Neuronal stem cell (in vitro differentiated cells): Measurements from ENCODE around the gene SLC25A40.
"Not testable (repeated sequence)": the region's sequence is repeated elsewhere in the genome, so short reads cannot be mapped to it uniquely, and the experiment has no call there.

Source experiments
- DNase-seq: peaks from one replicate; pipeline ENCODE4 v3.0.0-alpha.2; 2013; ENCODE audit warnings: low spot score
- H2AFZ ChIP-seq: one replicate; pipeline ENCODE4 v1.6.1; 2013; ENCODE audit warnings: mild to moderate bottlenecking, low read length, inconsistent platforms
- H2AK5ac ChIP-seq: 2 replicates; pipeline ENCODE4 v1.6.1; 2013; ENCODE audit warnings: low read depth, mild to moderate bottlenecking, inconsistent platforms, low read length, moderate library complexity, mixed read lengths
- H2BK120ac ChIP-seq: 2 replicates; pipeline ENCODE4 v1.6.1; 2013; ENCODE audit warnings: low read depth, mild to moderate bottlenecking, inconsistent platforms, low read length, moderate library complexity, mixed read lengths
- H2BK12ac ChIP-seq: one replicate; pipeline ENCODE4 v1.6.1; 2013; ENCODE audit warnings: low read length, inconsistent platforms
- H2BK15ac ChIP-seq: 2 replicates; pipeline ENCODE4 v1.6.1; 2013; ENCODE audit warnings: mild to moderate bottlenecking, low read length, inconsistent platforms, mixed read lengths
- H2BK5ac ChIP-seq: one replicate; pipeline ENCODE4 v1.6.1; 2013; ENCODE audit warnings: inconsistent platforms, mild to moderate bottlenecking, low read length, moderate library complexity
- H3K14ac ChIP-seq: one replicate; pipeline ENCODE4 v1.6.1; 2013; ENCODE audit warnings: low read length, inconsistent platforms
- H3K18ac ChIP-seq: 2 replicates; pipeline ENCODE4 v1.6.1; 2013; ENCODE audit warnings: low read length, inconsistent platforms
- H3K23ac ChIP-seq: 2 replicates; pipeline ENCODE4 v1.6.1; 2013; ENCODE audit warnings: low read depth, mild to moderate bottlenecking, mixed read lengths, low read length, inconsistent platforms; ENCODE audit not compliant: poor library complexity
- H3K27ac ChIP-seq: replicated peaks from 3 replicates; pipeline ENCODE4 v1.5.1; 2013; ENCODE audit warnings: low read length, inconsistent platforms
- H3K27me3 ChIP-seq, 3 experiments: 2 replicates each; pipeline ENCODE4 v1.6.1; 2013; ENCODE audit warnings: low read length in 3 of 3, mild to moderate bottlenecking in 2 of 3, inconsistent platforms in 1 of 3, low read depth in 1 of 3, mixed read lengths in 1 of 3, moderate library complexity in 1 of 3; ENCODE audit not compliant: control insufficient read depth in 3 of 3, insufficient read depth in 3 of 3
- H3K36me3 ChIP-seq, 2 donors: replicated peaks in 1 of 2; 2 replicates each; pipeline ENCODE4 v1.6.1; 2013; ENCODE audit warnings: low read length in 2 of 2; ENCODE audit not compliant: control insufficient read depth in 2 of 2, insufficient read depth in 2 of 2
- H3K4ac ChIP-seq: 2 replicates; pipeline ENCODE4 v1.6.1; 2013; ENCODE audit warnings: inconsistent platforms, mild to moderate bottlenecking, low read length, moderate library complexity
- H3K4me1 ChIP-seq, 2 donors: 1 replicate in 1 of 2; 2 replicates in 1 of 2; pipeline ENCODE4 v1.6.1; 2013; ENCODE audit warnings: low read length in 2 of 2, low read depth in 1 of 2; ENCODE audit not compliant: control insufficient read depth in 2 of 2, insufficient read depth in 1 of 2
- H3K4me2 ChIP-seq: one replicate; pipeline ENCODE4 v1.6.1; 2013; ENCODE audit warnings: mild to moderate bottlenecking, low read length, inconsistent platforms; ENCODE audit not compliant: insufficient read depth, poor library complexity, severe bottlenecking
- H3K4me3 ChIP-seq, 2 donors: 2 replicates each; pipeline ENCODE4 v1.5.1; 2013; ENCODE audit warnings: low read length in 2 of 2, mild to moderate bottlenecking in 2 of 2, inconsistent platforms in 1 of 2, moderate library complexity in 1 of 2
- H3K79me1 ChIP-seq: one replicate; pipeline ENCODE4 v1.6.1; 2013; ENCODE audit warnings: low read depth, mild to moderate bottlenecking, inconsistent platforms, low read length, moderate library complexity
- H3K9ac ChIP-seq: one replicate; pipeline ENCODE4 v1.6.1; 2013; ENCODE audit warnings: mild to moderate bottlenecking, low read depth, low read length, inconsistent platforms; ENCODE audit not compliant: poor library complexity
- H3K9me3 ChIP-seq, 2 donors: replicated peaks in 1 of 2; 2 replicates each; pipeline versions ENCODE3 to v1.6.1; 2013; ENCODE audit warnings: low read length in 2 of 2, mild to moderate bottlenecking in 2 of 2, inconsistent platforms in 1 of 2, low read depth in 1 of 2, mixed read lengths in 1 of 2, moderate library complexity in 1 of 2; ENCODE audit not compliant: control insufficient read depth in 2 of 2, insufficient read depth in 1 of 2
- H4K8ac ChIP-seq: one replicate; pipeline ENCODE4 v1.6.1; 2013; ENCODE audit warnings: low read depth, mild to moderate bottlenecking, inconsistent platforms, low read length, moderate library complexity
- H4K91ac ChIP-seq: one replicate; pipeline ENCODE4 v1.6.1; 2013; ENCODE audit warnings: low read length, low read depth, mild to moderate bottlenecking, inconsistent platforms; ENCODE audit not compliant: poor library complexity
- WGBS, 2 donors: extraction: QIAGEN DNeasy Blood & Tissue Kit; methylation state at CpG; one replicate each; pipeline ENCODE4 v1.1.7; 2013; ENCODE audit warnings: missing lambda C conversion rate in 2 of 2, mixed read lengths in 1 of 2; ENCODE audit not compliant: insufficient read length in 2 of 2, insufficient replicate concordance in 1 of 2; ENCODE audit errors: extremely low coverage in 2 of 2; 5-methylcytosine and 5-hydroxymethylcytosine counted together

SLC25A40 gene

DNA sequence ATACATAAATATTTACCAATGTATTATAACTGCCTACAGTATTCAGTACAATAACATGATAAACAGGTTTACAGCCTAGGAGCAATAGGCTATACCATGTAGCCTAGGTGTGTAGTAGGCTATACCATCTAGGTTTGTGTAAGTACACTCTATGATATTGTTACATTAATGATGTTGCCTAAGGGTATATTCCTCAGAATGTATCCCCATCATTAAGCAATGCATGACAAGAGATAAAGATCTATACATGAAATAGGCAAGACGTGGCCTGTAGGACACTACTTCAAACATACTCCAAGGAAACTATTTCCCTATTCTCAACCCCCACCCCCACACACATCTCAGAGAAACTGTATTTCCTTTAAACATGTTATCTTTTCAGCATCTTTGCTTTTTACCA is 42.6 kb upstream of the SLC25A40 start:
- no peak overlapping the region for H2BK15ac ChIP-seq
- no CpG with 5 or more reads among the region's 1 CpG for WGBS, 2 donors
- H4K8ac ChIP-seq: no peak overlapping the region
- no peak overlapping the region for H4K91ac ChIP-seq
- H2BK120ac ChIP-seq: no peak overlapping the region
- no peaks in the 10 kb centered on the region for H3K79me1 ChIP-seq
- no peak overlapping the region for H2AK5ac ChIP-seq
- H3K14ac ChIP-seq: no peak overlapping the region
- no peak overlapping the region for H3K4ac ChIP-seq
- no peak overlapping the region for H3K18ac ChIP-seq
- no peak overlapping the region for H3K4me3 ChIP-seq
- no peaks in the 10 kb centered on the region for H3K9me3 ChIP-seq
- H3K36me3 ChIP-seq: no peaks in the 10 kb centered on the region
- H2AFZ ChIP-seq: no peak overlapping the region
- H3K4me2 ChIP-seq: no peak overlapping the region
- H2BK12ac ChIP-seq: no peak overlapping the region
- H3K9ac ChIP-seq: no peak overlapping the region
- no peak overlapping the region for H2BK5ac ChIP-seq
- no peak for DNase-seq
- H3K23ac ChIP-seq: no peak overlapping the region
- H3K27ac ChIP-seq: no peak overlapping the region
- H3K4me1 ChIP-seq: no peaks in the 10 kb centered on the region
- H3K27me3 ChIP-seq: no peaks in the 10 kb centered on the region

- Histone ChIP-seq H4K8ac (no peak overlapping the region), H3K4me1 (no peaks in the 10 kb centered on the region), H3K4me3 (no peak overlapping the region), H3K9me3 (no peaks in the 10 kb centered on the region), H3K27ac (no peak overlapping the region), H3K4me2 (no peak overlapping the region), H3K23ac (no peak overlapping the region), H3K27me3 (no peaks in the 10 kb centered on the region), H2BK15ac (no peak overlapping the region), H3K36me3 (peaks cover 0 to 24% of the 10 kb centered on the region in 2 donors), H3K9ac (no peak overlapping the region), H2BK120ac (no peak overlapping the region), H3K18ac (no peak overlapping the region), H3K4ac (no peak overlapping the region), H2BK5ac (no peak overlapping the region), H3K14ac (no peak overlapping the region), H4K91ac (no peak overlapping the region), H2BK12ac (no peak overlapping the region), H2AK5ac (no peak overlapping the region), H2AFZ (no peak overlapping the region), H3K79me1 (no peaks in the 10 kb centered on the region)
- no CpG with 5 or more reads among the region's 4 CpGs for WGBS, 2 donors
- DNase-seq: no peak
Measured at GRCh38 chr7:87912121-87912520, 36.0 kb upstream of the SLC25A40 start.

DNA sequence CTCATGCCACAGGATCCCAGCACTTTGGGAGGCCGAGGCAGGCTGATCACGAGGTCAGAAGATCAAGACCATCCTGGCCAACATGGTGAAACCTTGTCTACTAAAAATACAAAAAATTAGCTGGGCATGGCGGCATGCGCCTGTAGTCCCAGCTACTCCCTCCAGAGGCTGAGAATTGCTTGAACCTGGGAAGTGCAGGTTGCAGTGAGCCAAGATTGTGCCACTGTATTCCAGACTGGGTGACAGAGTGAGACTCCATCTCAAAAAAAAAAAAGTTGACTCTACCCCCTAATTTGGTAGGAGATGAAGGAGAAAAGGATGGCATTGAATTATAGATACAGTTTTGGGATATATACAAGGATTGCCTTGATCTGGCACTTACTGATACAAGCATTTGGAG is 32.7 kb upstream of the SLC25A40 start:
- H3K27me3 ChIP-seq, H4K8ac ChIP-seq, H3K9ac ChIP-seq, H3K4ac ChIP-seq, H3K4me3 ChIP-seq, H2BK5ac ChIP-seq, H3K14ac ChIP-seq, H3K18ac ChIP-seq, H2AK5ac ChIP-seq, H3K23ac ChIP-seq, H2BK120ac ChIP-seq, H3K27ac ChIP-seq, H3K9me3 ChIP-seq, H2BK12ac ChIP-seq, H2BK15ac ChIP-seq, DNase-seq, H4K91ac ChIP-seq, H3K4me2 ChIP-seq, H3K79me1 ChIP-seq, H2AFZ ChIP-seq, H3K4me1 ChIP-seq: not testable (repeated sequence)
- no CpG with 5 or more reads among the region's 4 CpGs for WGBS, 2 donors
- H3K36me3 ChIP-seq: peaks cover 0 to 57% of the 10 kb centered on the region in 2 donors

DNA sequence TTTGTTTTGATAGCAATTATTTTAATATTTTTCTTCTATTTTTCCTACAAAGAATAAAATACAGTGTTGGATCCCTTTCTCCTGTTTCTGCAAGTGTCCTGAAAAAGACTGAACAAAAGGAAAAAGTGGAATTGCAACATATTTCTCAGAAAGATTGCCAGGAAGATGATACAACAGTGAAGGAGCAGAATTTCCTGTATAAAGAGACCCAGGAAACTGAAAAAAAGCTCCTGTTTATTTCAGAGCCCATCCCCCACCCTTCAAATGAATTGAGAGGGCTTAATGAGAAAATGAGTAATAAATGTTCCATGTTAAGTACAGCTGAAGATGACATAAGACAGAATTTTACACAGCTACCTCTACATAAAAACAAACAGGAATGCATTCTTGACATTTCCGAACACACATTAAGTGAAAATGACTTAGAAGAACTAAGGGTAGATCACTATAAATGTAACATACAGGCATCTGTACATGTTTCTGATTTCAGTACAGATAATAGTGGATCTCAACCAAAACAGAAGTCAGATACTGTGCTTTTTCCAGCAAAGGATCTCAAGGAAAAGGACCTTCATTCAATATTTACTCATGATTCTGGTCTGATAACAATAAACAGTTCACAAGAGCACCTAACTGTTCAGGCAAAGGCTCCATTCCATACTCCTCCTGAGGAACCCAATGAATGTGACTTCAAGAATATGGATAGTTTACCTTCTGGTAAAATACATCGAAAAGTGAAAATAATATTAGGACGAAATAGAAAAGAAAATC is 31.2 kb upstream of the SLC25A40 start:
- H3K23ac ChIP-seq, H3K27ac ChIP-seq, H3K18ac ChIP-seq, H2BK5ac ChIP-seq, H4K8ac ChIP-seq, H2BK120ac ChIP-seq, H3K14ac ChIP-seq, H4K91ac ChIP-seq, H3K4me3 ChIP-seq, H3K79me1 ChIP-seq, H3K4me1 ChIP-seq, H3K4ac ChIP-seq, H2AK5ac ChIP-seq, H2BK15ac ChIP-seq, H3K9ac ChIP-seq, H2AFZ ChIP-seq, H3K4me2 ChIP-seq, DNase-seq, H3K9me3 ChIP-seq, H2BK12ac ChIP-seq, H3K27me3 ChIP-seq: not testable (repeated sequence)
- peaks cover 2 to 72% of the 10 kb centered on the region in 2 donors for H3K36me3 ChIP-seq
- no CpG with 5 or more reads among the region's 3 CpGs for WGBS, 2 donors
